HG03571 (cell line): ENCODE results near the gene SLC26A4.

Experiments
- ATAC-seq: cut with Tn5 transposase; IDR thresholded peaks from one replicate; pipeline ENCODE4 v1.9.1; 2021; ENCODE audit not compliant: unreplicated experiment

SLC26A4 gene

GRCh38 chr7:107693396-107693795 is 32.8 kb downstream of the SLC26A4 start:
- ATAC-seq, result no peak

- no peak for ATAC-seq
Observed at GRCh38 chr7:107694386-107694785, 33.8 kb downstream of the SLC26A4 start.

GRCh38 chr7:107696330-107696946 is 35.8 kb downstream of the SLC26A4 start:
- no peak for ATAC-seq

GRCh38 chr7:107697321-107698049 is 36.9 kb downstream of the SLC26A4 start:
- no peak for ATAC-seq

GRCh38 chr7:107700570-107700969 is 39.9 kb downstream of the SLC26A4 start:
- no peak for ATAC-seq

GRCh38 chr7:107701191-107701590 is 40.6 kb downstream of the SLC26A4 start:
- no peak for ATAC-seq

- no peak for ATAC-seq
Observed at GRCh38 chr7:107703219-107703618, 42.6 kb downstream of the SLC26A4 start.

GRCh38 chr7:107703872-107704271 is 43.2 kb downstream of the SLC26A4 start:
- no peak for ATAC-seq

- ATAC-seq, result no peak
Observed at GRCh38 chr7:107708956-107709355, 48.3 kb downstream of the SLC26A4 start.

GRCh38 chr7:107711301-107711700 is 50.7 kb downstream of the SLC26A4 start:
- ATAC-seq, result no peak

- no peak for ATAC-seq
Observed at GRCh38 chr7:107712025-107712424, 51.4 kb downstream of the SLC26A4 start.

- ATAC-seq, result no peak
Observed at GRCh38 chr7:107712896-107713295, 52.3 kb downstream of the SLC26A4 start.

GRCh38 chr7:107715531-107715930 is 54.9 kb downstream of the SLC26A4 start:
- ATAC-seq, result no peak

- no peak for ATAC-seq
Observed at GRCh38 chr7:107718456-107719193, 58.0 kb downstream of the SLC26A4 start.

- no peak for ATAC-seq
Observed at GRCh38 chr7:107721286-107721685, 60.7 kb downstream of the SLC26A4 start.

GRCh38 chr7:107723255-107723654 is 62.6 kb downstream of the SLC26A4 start:
- no peak for ATAC-seq

GRCh38 chr7:107725138-107725740 is 64.6 kb downstream of the SLC26A4 start:
- ATAC-seq, result no peak

GRCh38 chr7:107726356-107727130 is 65.9 kb downstream of the SLC26A4 start:
- ATAC-seq, result no peak

GRCh38 chr7:107728276-107728675 is 67.6 kb downstream of the SLC26A4 start:
- ATAC-seq, result no peak

- peak; percentile 35 for ATAC-seq
Observed at GRCh38 chr7:107742678-107743566, 82.3 kb downstream of the SLC26A4 start.
